ENCODE results near the gene MTMR3. TPM values are rescaled to one million over a fixed set of nuclear protein-coding genes. Genes with fewer than 3 reads are reported as not detected.

The MTMR3 gene
- total and polyA plus RNA-seq, 2 of the 8 experiments (the other 6 are each of a cell fraction or from before 2014, with no cell fraction given) = 16.9 to 18.5 TPM

- no peak overlapping the region for H3K4ac ChIP-seq (replicated peaks; ENCODE audit: insufficient read length, low read depth, low read length)
- no peak overlapping the region for H3K9ac ChIP-seq (replicated peaks in 1 of 4; ENCODE audit: extremely low read depth in 1 of 4, low read depth in 3 of 4, low read length in 3 of 4)
- H3K4me1 ChIP-seq (replicated peaks in 1 of 4; ENCODE audit: control insufficient read depth in 3 of 4, insufficient read depth in 4 of 4, low read length in 3 of 4) = no peaks in the 10 kb centered on the region
- no peaks in the 10 kb centered on the region for H3K36me3 ChIP-seq (ENCODE audit: control insufficient read depth in 2 of 4, insufficient read depth in 4 of 4, low read length in 3 of 4)
- no peak overlapping the region for H3K23ac ChIP-seq (ENCODE audit: insufficient read length)
- no peak overlapping the region for H3K18ac ChIP-seq (ENCODE audit: extremely low read depth, low read length)
- no peaks in the 10 kb centered on the region for H3K79me1 ChIP-seq (ENCODE audit: low read depth, low read length)
- FAIRE-seq (no peak), DNase-seq (ENCODE audit: low read depth in 1 of 2, low spot score in 2 of 2) (no peak)
- ChIA-PET POLR2A (ENCODE audit: partially characterized antibody) (no interaction called here), CTCF (ENCODE audit: partially characterized antibody) (interaction anchor here (1.4 to 3.4 kb wide), 3 partner anchors 11 to 157 kb away, joined by 3 to 16 read pairs (median 5); no protein-coding TSS in a partner anchor)
- H2BK20ac ChIP-seq (ENCODE audit: low read length) = no peak overlapping the region
- 89% methylated on average over 3 of the region's 3 CpGs; no CpG with 5 or more reads in 1 of the 2 experiments for WGBS, 2 experiments (ENCODE audit: extremely low coverage in 1 of 2, insufficient coverage in 1 of 2, insufficient read length in 1 of 2, insufficient replicate concordance in 2 of 2, low coverage in 1 of 2, low lambda C conversion rate in 2 of 2, missing lambda C conversion rate in 1 of 2)
- H3K4me2 ChIP-seq (ENCODE audit: insufficient read depth in 1 of 2, low read depth in 2 of 2, low read length in 2 of 2) = no peak overlapping the region
- H3K27ac ChIP-seq (ENCODE audit: low read depth, low read length) = no peak overlapping the region
- no peaks in the 10 kb centered on the region for H4K20me1 ChIP-seq (replicated peaks in 1 of 2; ENCODE audit: control insufficient read depth in 1 of 2, insufficient read depth in 2 of 2, low read length in 2 of 2)
- H3K79me2 ChIP-seq (ENCODE audit: control insufficient read depth in 1 of 2, insufficient read depth in 2 of 2, low read length in 2 of 2) = no peaks in the 10 kb centered on the region
- H2BK5ac ChIP-seq (ENCODE audit: low read depth, low read length) = no peak overlapping the region
- H2AFZ ChIP-seq (ENCODE audit: low read length) = no peak overlapping the region
- H4K8ac ChIP-seq (ENCODE audit: extremely low read depth, insufficient read depth, low read length) = no peak overlapping the region
- H2AK5ac ChIP-seq (ENCODE audit: low read depth, low read length) = no peak overlapping the region
- H4K91ac ChIP-seq (replicated peaks; ENCODE audit: insufficient read length, low read length) = no peak overlapping the region
- no peaks in the 10 kb centered on the region for H3K9me3 ChIP-seq (ENCODE audit: insufficient read depth in 2 of 2, low read depth in 1 of 2, low read length in 1 of 2)
- H3K14ac ChIP-seq (ENCODE audit: insufficient read length) = no peak overlapping the region
- H3K4me3 ChIP-seq (ENCODE audit: extremely low read depth in 1 of 4, insufficient read depth in 2 of 4, low read depth in 3 of 4, low read length in 4 of 4) = no peak overlapping the region
- no peaks in the 10 kb centered on the region for H3K27me3 ChIP-seq (replicated peaks in 1 of 4; ENCODE audit: control insufficient read depth in 3 of 4, extremely low read depth in 1 of 4, insufficient read depth in 3 of 4, low read length in 3 of 4)
- no peak overlapping the region for H2BK15ac ChIP-seq (ENCODE audit: low read length)
- H4K5ac ChIP-seq (ENCODE audit: insufficient read length, low read depth, low read length) = no peak overlapping the region
- H2BK120ac ChIP-seq (replicated peaks; ENCODE audit: low read depth, low read length) = no peak overlapping the region
- no peak overlapping the region for H2BK12ac ChIP-seq (ENCODE audit: low read depth, low read length)
- no peak for TF ChIP-seq CHD1 (IDR thresholded peaks at IDR 0.05; ENCODE audit: low read depth, low read length)
- no peak for TF ChIP-seq YY1 (IDR thresholded peaks at IDR 0.05; ENCODE audit: low read depth, low read length)
- no peak for TF ChIP-seq BACH1 (IDR thresholded peaks at IDR 0.05; ENCODE audit: low read length)
- no peak for TF ChIP-seq SP2 (IDR thresholded peaks at IDR 0.05; ENCODE audit: low read length)
- no peak for TF ChIP-seq TEAD4 (IDR thresholded peaks at IDR 0.05; ENCODE audit: low read depth, low read length)
- TF ChIP-seq GTF2F1 (IDR thresholded peaks at IDR 0.05; ENCODE audit: borderline replicate concordance, low read depth, low read length) = no peak
- no peak for TF ChIP-seq RFX5 (IDR thresholded peaks at IDR 0.05; ENCODE audit: borderline replicate concordance, low read depth, low read length)
- no peaks in the 10 kb centered on the region for H3K23me2 ChIP-seq (ENCODE audit: low read depth, low read length)
- H3K56ac ChIP-seq (replicated peaks; ENCODE audit: insufficient read length, low read depth, low read length) = no peak overlapping the region
Observed at GRCh38 chr22:29848111-29848510, 34.9 kb upstream of the MTMR3 start.
